GM12875 (cell line): Measurements from ENCODE around the gene PFKL.

ENCODE experiments used
- H3K4me3 ChIP-seq: one replicate; pipeline ENCODE4 v1.5.1; 2011; ENCODE audit warnings: low read depth, low read length, control low read depth
- CTCF ChIP-seq: IDR thresholded peaks from 2 replicates; pipeline ENCODE4 v1.5.1; 2011; ENCODE audit warnings: low read depth, mild to moderate bottlenecking, control low read depth, inconsistent platforms, low read length, moderate library complexity, borderline replicate concordance; ENCODE audit not compliant: insufficient read depth

The PFKL gene

GRCh38 chr21:44325386-44326271, 25.8 kb downstream of the PFKL start:
- no peak overlapping the region for H3K4me3 ChIP-seq
- TF ChIP-seq CTCF, result no peak

- no peak for TF ChIP-seq CTCF
These were observed 26.4 kb downstream of the PFKL start for GRCh38 chr21:44326272-44326647.

GRCh38 chr21:44326716-44327602, 27.1 kb downstream of the PFKL start:
- no peak for TF ChIP-seq CTCF

More at GRCh38 chr21:44326272-44326647, 26.4 kb downstream of the PFKL start:
- no peak overlapping the region for H3K4me3 ChIP-seq

GRCh38 chr21:44327603-44327974, 27.7 kb downstream of the PFKL start:
- no peak overlapping the region for H3K4me3 ChIP-seq
- no peak for TF ChIP-seq CTCF

More at GRCh38 chr21:44326716-44327602, 27.1 kb downstream of the PFKL start:
- H3K4me3 ChIP-seq, result no peak overlapping the region

- no peak overlapping the region for H3K4me3 ChIP-seq
- TF ChIP-seq CTCF, result no peak
These were observed 28.5 kb downstream of the PFKL start for GRCh38 chr21:44328242-44328895.

- no peak for TF ChIP-seq CTCF
These were observed 29.4 kb downstream of the PFKL start for GRCh38 chr21:44329086-44329889.

More at GRCh38 chr21:44329086-44329889, 29.4 kb downstream of the PFKL start:
- no peak overlapping the region for H3K4me3 ChIP-seq
